AG09309 (cell line): ENCODE results near the gene KATNB1.

Experiments used
- DNase-seq: peaks from one replicate; pipeline ENCODE4 v3.0.0-alpha.2; 2010; ENCODE audit warnings: low read depth
- H3K4me3 ChIP-seq: 2 replicates; pipeline ENCODE4 v1.5.1; 2011; ENCODE audit warnings: mild to moderate bottlenecking, low read depth, low read length, moderate library complexity; ENCODE audit not compliant: control insufficient read depth
- CTCF ChIP-seq: IDR thresholded peaks from 2 replicates; pipeline ENCODE4 v1.5.1; 2011; ENCODE audit warnings: mild to moderate bottlenecking, low read depth, low read length, inconsistent platforms; ENCODE audit not compliant: insufficient read depth, control insufficient read depth; ENCODE audit errors: missing control alignments

Gene KATNB1

GRCh38 chr16:57770361-57770760 is 34.8 kb downstream of the KATNB1 start:
- no peak for DNase-seq
- no peak for TF ChIP-seq CTCF

GRCh38 chr16:57771141-57771785 is 35.7 kb downstream of the KATNB1 start:
- no peak for TF ChIP-seq CTCF
- no peak overlapping the region for H3K4me3 ChIP-seq
- no peak for DNase-seq

More at GRCh38 chr16:57770361-57770760, 34.8 kb downstream of the KATNB1 start:
- no peak overlapping the region for H3K4me3 ChIP-seq

GRCh38 chr16:57773019-57773418 is 37.4 kb downstream of the KATNB1 start:
- TF ChIP-seq CTCF = no peak
- DNase-seq = no peak
- no peak overlapping the region for H3K4me3 ChIP-seq

GRCh38 chr16:57773655-57774295 is 38.2 kb downstream of the KATNB1 start:
- DNase-seq = no peak

GRCh38 chr16:57774705-57775285 is 39.2 kb downstream of the KATNB1 start:
- no peak for TF ChIP-seq CTCF
- no peak overlapping the region for H3K4me3 ChIP-seq
- DNase-seq = no peak

More at GRCh38 chr16:57773655-57774295, 38.2 kb downstream of the KATNB1 start:
- H3K4me3 ChIP-seq = no peak overlapping the region
- no peak for TF ChIP-seq CTCF

- no peak for DNase-seq
- no peak overlapping the region for H3K4me3 ChIP-seq
Observed at GRCh38 chr16:57775661-57776469, 40.3 kb downstream of the KATNB1 start.

More at GRCh38 chr16:57775661-57776469, 40.3 kb downstream of the KATNB1 start:
- TF ChIP-seq CTCF = no peak
